ENCODE results near the gene ADAP2. TPM values are rescaled to one million over a fixed set of nuclear protein-coding genes. Genes with fewer than 3 reads are reported as not detected.

The ADAP2 gene
- total and polyA plus RNA-seq, 2 experiments from 2014 or later: 0.94 TPM

DNA sequence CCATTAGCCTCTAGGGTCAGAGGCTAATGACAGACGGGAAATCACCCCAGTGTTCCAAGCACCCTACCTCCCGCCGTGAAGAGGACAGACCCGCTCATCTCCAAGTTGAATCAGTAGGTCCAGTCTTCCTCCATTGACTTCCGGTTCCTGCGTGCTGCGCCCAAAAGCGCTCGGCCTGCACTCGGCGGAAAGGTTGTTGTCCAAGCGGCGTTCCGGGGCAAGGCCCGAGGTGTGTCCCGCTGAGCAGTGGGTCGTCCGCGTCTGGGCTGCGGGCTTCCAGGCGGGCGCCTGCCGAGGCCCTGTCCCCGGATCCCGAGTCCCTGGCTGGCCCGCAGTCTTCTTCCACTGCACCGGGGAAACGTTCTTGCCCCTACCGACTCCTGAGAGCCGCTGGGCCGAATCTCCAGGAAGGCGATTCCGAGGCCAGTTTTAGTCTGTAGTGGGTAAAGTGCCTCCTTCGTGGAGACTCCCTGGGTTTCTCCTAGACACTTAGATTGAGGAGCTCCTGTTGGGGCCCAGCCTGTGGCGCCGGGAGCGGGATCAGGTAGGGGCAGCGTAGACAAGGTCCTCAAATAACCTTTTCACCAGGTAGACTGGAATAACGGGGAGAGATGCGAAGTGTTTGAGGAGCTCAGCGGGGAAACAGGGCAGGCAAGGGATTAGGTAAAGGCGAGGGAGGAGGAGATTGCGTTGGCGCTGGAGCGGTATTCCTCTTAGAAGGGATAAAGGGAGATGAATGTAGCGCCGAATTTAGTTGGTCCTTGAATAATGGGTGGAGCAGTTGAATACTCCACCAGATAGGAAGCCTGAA is 15.4 kb upstream of the ADAP2 start, which contains the start of gene TEFM:
Gene TEFM (minus strand): TSS at position 138 of the 811 bp plus-strand sequence. CDS start 40 bp downstream, at position 98.
- Mint-ChIP-seq H3K4me3 (peak within 1 kb of the TSS; percentile 89), H3K27ac (peak within 1 kb of the TSS; percentile 91), H3K4me1 (peaks cover 5% of the 10 kb centered on the region; the same call in 2 of the 3 replicates), H3K9me3 (no peaks in the 10 kb centered on the region), H3K27me3 (ENCODE audit: insufficient read depth, low read depth, poor library complexity) (peaks cover 2% of the 10 kb centered on the region), H3K36me3 (ENCODE audit: low read depth) (peaks cover 7% of the 10 kb centered on the region; the same call in 2 of the 3 replicates)
- Histone ChIP-seq H3K36me3 (ENCODE audit: insufficient read depth) (no peaks in the 10 kb centered on the region), H3K4me3 (peak within 1 kb of the TSS; percentile 95), H3K27ac (ENCODE audit: low read depth) (peak within 1 kb of the TSS; percentile 81), H4K20me1 (replicated peaks; ENCODE audit: insufficient read depth) (no peaks in the 10 kb centered on the region), H3K4me1 (ENCODE audit: insufficient read depth) (peaks cover 3% of the 10 kb centered on the region; the same call in 1 of the 2 replicates), H3K27me3 (ENCODE audit: insufficient read depth) (no peaks in the 10 kb centered on the region), H3K4me2 (peak within 1 kb of the TSS; percentile 96), H3F3A (replicated peaks; ENCODE audit: low read depth) (no peaks in the 10 kb centered on the region; the same call in 1 of the 2 replicates), H3K79me2 (replicated peaks; ENCODE audit: insufficient read depth) (peaks cover 20% of the 10 kb centered on the region), H3K9me2 (ENCODE audit: insufficient read depth) (no peaks in the 10 kb centered on the region), H2AFZ (peak within 1 kb of the TSS; percentile 100)
- peak; percentile 94 for DNase-seq (ENCODE audit: low spot score)
- TF ChIP-seq JUNB (IDR thresholded peaks at IDR 0.05; ENCODE audit: unreplicated experiment): no peak
- TF ChIP-seq EZH2phosphoT487 (IDR thresholded peaks at IDR 0.05; ENCODE audit: unreplicated experiment): no peak
- no peak for TF ChIP-seq STAT1 (IDR thresholded peaks at IDR 0.05; ENCODE audit: unreplicated experiment)
- TF ChIP-seq CREB1 (CRISPR knock-in tag; IDR thresholded peaks at IDR 0.05; ENCODE audit: low read depth): peak; percentile 75
- TF ChIP-seq ZNF331 (CRISPR knock-in tag; IDR thresholded peaks at IDR 0.05; ENCODE audit: low read depth): no peak
- no peak for TF ChIP-seq NANOG (IDR thresholded peaks at IDR 0.05; ENCODE audit: borderline replicate concordance)
- TF ChIP-seq, protein P1, sequence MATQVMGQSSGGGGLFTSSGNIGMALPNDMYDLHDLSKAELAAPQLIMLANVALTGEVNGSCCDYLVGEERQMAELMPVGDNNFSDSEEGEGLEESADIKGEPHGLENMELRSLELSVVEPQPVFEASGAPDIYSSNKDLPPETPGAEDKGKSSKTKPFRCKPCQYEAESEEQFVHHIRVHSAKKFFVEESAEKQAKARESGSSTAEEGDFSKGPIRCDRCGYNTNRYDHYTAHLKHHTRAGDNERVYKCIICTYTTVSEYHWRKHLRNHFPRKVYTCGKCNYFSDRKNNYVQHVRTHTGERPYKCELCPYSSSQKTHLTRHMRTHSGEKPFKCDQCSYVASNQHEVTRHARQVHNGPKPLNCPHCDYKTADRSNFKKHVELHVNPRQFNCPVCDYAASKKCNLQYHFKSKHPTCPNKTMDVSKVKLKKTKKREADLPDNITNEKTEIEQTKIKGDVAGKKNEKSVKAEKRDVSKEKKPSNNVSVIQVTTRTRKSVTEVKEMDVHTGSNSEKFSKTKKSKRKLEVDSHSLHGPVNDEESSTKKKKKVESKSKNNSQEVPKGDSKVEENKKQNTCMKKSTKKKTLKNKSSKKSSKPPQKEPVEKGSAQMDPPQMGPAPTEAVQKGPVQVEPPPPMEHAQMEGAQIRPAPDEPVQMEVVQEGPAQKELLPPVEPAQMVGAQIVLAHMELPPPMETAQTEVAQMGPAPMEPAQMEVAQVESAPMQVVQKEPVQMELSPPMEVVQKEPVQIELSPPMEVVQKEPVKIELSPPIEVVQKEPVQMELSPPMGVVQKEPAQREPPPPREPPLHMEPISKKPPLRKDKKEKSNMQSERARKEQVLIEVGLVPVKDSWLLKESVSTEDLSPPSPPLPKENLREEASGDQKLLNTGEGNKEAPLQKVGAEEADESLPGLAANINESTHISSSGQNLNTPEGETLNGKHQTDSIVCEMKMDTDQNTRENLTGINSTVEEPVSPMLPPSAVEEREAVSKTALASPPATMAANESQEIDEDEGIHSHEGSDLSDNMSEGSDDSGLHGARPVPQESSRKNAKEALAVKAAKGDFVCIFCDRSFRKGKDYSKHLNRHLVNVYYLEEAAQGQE (IDR thresholded peaks at IDR 0.05; ENCODE audit: unreplicated experiment): no peak
- TF ChIP-seq, protein P2, sequence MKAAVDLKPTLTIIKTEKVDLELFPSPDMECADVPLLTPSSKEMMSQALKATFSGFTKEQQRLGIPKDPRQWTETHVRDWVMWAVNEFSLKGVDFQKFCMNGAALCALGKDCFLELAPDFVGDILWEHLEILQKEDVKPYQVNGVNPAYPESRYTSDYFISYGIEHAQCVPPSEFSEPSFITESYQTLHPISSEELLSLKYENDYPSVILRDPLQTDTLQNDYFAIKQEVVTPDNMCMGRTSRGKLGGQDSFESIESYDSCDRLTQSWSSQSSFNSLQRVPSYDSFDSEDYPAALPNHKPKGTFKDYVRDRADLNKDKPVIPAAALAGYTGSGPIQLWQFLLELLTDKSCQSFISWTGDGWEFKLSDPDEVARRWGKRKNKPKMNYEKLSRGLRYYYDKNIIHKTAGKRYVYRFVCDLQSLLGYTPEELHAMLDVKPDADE (IDR thresholded peaks at IDR 0.05): peak; percentile 79
- no peak for TF ChIP-seq ZNF114 (CRISPR knock-in tag; IDR thresholded peaks at IDR 0.05)
- TF ChIP-seq EZH2 (IDR thresholded peaks at IDR 0.05; ENCODE audit: low read depth, unreplicated experiment): peak; percentile 17
- TF ChIP-seq, protein P3, sequence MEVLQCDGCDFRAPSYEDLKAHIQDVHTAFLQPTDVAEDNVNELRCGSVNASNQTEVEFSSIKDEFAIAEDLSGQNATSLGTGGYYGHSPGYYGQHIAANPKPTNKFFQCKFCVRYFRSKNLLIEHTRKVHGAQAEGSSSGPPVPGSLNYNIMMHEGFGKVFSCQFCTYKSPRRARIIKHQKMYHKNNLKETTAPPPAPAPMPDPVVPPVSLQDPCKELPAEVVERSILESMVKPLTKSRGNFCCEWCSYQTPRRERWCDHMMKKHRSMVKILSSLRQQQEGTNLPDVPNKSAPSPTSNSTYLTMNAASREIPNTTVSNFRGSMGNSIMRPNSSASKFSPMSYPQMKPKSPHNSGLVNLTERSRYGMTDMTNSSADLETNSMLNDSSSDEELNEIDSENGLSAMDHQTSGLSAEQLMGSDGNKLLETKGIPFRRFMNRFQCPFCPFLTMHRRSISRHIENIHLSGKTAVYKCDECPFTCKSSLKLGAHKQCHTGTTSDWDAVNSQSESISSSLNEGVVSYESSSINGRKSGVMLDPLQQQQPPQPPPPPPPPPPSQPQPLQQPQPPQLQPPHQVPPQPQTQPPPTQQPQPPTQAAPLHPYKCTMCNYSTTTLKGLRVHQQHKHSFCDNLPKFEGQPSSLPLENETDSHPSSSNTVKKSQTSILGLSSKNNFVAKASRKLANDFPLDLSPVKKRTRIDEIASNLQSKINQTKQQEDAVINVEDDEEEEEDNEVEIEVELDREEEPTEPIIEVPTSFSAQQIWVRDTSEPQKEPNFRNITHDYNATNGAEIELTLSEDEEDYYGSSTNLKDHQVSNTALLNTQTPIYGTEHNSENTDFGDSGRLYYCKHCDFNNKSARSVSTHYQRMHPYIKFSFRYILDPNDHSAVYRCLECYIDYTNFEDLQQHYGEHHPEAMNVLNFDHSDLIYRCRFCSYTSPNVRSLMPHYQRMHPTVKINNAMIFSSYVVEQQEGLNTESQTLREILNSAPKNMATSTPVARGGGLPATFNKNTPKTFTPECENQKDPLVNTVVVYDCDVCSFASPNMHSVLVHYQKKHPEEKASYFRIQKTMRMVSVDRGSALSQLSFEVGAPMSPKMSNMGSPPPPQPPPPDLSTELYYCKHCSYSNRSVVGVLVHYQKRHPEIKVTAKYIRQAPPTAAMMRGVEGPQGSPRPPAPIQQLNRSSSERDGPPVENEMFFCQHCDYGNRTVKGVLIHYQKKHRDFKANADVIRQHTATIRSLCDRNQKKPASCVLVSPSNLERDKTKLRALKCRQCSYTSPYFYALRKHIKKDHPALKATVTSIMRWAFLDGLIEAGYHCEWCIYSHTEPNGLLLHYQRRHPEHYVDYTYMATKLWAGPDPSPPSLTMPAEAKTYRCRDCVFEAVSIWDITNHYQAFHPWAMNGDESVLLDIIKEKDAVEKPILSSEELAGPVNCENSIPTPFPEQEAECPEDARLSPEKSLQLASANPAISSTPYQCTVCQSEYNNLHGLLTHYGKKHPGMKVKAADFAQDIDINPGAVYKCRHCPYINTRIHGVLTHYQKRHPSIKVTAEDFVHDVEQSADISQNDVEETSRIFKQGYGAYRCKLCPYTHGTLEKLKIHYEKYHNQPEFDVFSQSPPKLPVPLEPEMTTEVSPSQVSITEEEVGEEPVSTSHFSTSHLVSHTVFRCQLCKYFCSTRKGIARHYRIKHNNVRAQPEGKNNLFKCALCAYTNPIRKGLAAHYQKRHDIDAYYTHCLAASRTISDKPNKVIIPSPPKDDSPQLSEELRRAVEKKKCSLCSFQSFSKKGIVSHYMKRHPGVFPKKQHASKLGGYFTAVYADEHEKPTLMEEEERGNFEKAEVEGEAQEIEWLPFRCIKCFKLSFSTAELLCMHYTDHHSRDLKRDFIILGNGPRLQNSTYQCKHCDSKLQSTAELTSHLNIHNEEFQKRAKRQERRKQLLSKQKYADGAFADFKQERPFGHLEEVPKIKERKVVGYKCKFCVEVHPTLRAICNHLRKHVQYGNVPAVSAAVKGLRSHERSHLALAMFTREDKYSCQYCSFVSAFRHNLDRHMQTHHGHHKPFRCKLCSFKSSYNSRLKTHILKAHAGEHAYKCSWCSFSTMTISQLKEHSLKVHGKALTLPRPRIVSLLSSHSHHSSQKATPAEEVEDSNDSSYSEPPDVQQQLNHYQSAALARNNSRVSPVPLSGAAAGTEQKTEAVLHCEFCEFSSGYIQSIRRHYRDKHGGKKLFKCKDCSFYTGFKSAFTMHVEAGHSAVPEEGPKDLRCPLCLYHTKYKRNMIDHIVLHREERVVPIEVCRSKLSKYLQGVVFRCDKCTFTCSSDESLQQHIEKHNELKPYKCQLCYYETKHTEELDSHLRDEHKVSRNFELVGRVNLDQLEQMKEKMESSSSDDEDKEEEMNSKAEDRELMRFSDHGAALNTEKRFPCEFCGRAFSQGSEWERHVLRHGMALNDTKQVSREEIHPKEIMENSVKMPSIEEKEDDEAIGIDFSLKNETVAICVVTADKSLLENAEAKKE (CRISPR knock-in tag; IDR thresholded peaks at IDR 0.05): no peak
- TF ChIP-seq POLR2AphosphoS5 (IDR thresholded peaks at IDR 0.05; ENCODE audit: low read depth): peak; percentile 78
- TF ChIP-seq, protein P4, sequence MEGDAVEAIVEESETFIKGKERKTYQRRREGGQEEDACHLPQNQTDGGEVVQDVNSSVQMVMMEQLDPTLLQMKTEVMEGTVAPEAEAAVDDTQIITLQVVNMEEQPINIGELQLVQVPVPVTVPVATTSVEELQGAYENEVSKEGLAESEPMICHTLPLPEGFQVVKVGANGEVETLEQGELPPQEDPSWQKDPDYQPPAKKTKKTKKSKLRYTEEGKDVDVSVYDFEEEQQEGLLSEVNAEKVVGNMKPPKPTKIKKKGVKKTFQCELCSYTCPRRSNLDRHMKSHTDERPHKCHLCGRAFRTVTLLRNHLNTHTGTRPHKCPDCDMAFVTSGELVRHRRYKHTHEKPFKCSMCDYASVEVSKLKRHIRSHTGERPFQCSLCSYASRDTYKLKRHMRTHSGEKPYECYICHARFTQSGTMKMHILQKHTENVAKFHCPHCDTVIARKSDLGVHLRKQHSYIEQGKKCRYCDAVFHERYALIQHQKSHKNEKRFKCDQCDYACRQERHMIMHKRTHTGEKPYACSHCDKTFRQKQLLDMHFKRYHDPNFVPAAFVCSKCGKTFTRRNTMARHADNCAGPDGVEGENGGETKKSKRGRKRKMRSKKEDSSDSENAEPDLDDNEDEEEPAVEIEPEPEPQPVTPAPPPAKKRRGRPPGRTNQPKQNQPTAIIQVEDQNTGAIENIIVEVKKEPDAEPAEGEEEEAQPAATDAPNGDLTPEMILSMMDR (conservative IDR thresholded peaks at IDR 0.05; ENCODE audit: low read depth in 2 of 2): no peak
- ATAC-seq: peak; percentile 96

Data from GM23338 (cell line).